VCaP (cell line): ENCODE data around the gene CEACAM6.

Experiments used
- H3K27ac ChIP-seq: fragments of 450-650 bp; 2 replicates; pipeline ENCODE4 v1.5.1; 2017
- CTCF ChIP-seq: fragments of 450-650 bp; conservative IDR thresholded peaks from 2 replicates; pipeline ENCODE4 v1.5.1; 2017; ENCODE audit warnings: mild to moderate bottlenecking, moderate library complexity

The CEACAM6 gene

GRCh38 chr19:41810301-41810700, 55.0 kb downstream of the CEACAM6 start:
- TF ChIP-seq CTCF: no peak
- no peak overlapping the region for H3K27ac ChIP-seq

- no peak for TF ChIP-seq CTCF
- H3K27ac ChIP-seq: no peak overlapping the region
Measured at GRCh38 chr19:41811036-41811435, 55.7 kb downstream of the CEACAM6 start.

GRCh38 chr19:41811981-41812380, 56.7 kb downstream of the CEACAM6 start:
- H3K27ac ChIP-seq: no peak overlapping the region
- TF ChIP-seq CTCF: no peak

GRCh38 chr19:41813911-41814310, 58.6 kb downstream of the CEACAM6 start:
- H3K27ac ChIP-seq: no peak overlapping the region
- TF ChIP-seq CTCF: no peak

GRCh38 chr19:41815301-41815700, 60.0 kb downstream of the CEACAM6 start:
- TF ChIP-seq CTCF: no peak
- H3K27ac ChIP-seq: no peak overlapping the region

GRCh38 chr19:41816761-41817160, 61.4 kb downstream of the CEACAM6 start:
- TF ChIP-seq CTCF: no peak

GRCh38 chr19:41821003-41821735, 65.8 kb downstream of the CEACAM6 start:
- TF ChIP-seq CTCF: peak; percentile 91
- no peak overlapping the region for H3K27ac ChIP-seq

More at GRCh38 chr19:41816761-41817160, 61.4 kb downstream of the CEACAM6 start:
- no peak overlapping the region for H3K27ac ChIP-seq
